Endothelial cell of umbilical vein (primary cell): ENCODE measurements around the gene ABCG4. TPM values are rescaled to one million over a fixed set of nuclear protein-coding genes. Genes with fewer than 3 reads are reported as not detected.

Source experiments
- BruUV-seq: library from RNA; stranded (reverse); fragments of 400-500 nt; replicated peaks from 2 replicates; lab custom pipeline; 2021; lab: Mats Ljungman, UMichigan
- CTCF ChIA-PET: fragments of 300-600, 350-600 bp; sonication (Branson Sonifier 250); formaldehyde crosslinking; loops from one replicate; lab custom pipeline; 2021; ENCODE audit warnings: antibody characterized with exemption, inconsistent platforms; lab: Charles Lee
- POLR2A ChIA-PET: fragments of 300-600, 350-600 bp; sonication (Branson Sonifier 250); formaldehyde crosslinking; loops from one replicate; lab custom pipeline; 2021; ENCODE audit warnings: antibody characterized with exemption, inconsistent platforms; lab: Charles Lee
- DNase-seq: peaks from one replicate; pipeline ENCODE4 v3.0.0-alpha.2; 2011; ENCODE audit warnings: low read depth, low spot score
- FAIRE-seq: peaks from 2 replicates; lab custom pipeline; 2011; peaks lifted over from hg19 to GRCh38; lab: Jason Lieb, UNC
- H2AFZ ChIP-seq: 2 replicates; pipeline ENCODE4 v1.6.0; 2012; ENCODE audit warnings: low read depth, low read length, control low read depth, inconsistent platforms
- H3K27ac ChIP-seq: 2 replicates; pipeline ENCODE4 v1.5.1; 2011; ENCODE audit warnings: low read depth, mild to moderate bottlenecking, control low read depth, low read length, moderate library complexity; ENCODE audit not compliant: insufficient read depth
- H3K27me3 ChIP-seq, 2 experiments: 2 replicates each; pipeline versions ENCODE4 v1.6.0 to v1.6.1; 2011; ENCODE audit warnings: low read length in 2 of 2, mixed read lengths in 1 of 2; ENCODE audit not compliant: control insufficient read depth in 2 of 2, insufficient read depth in 2 of 2
- H3K36me3 ChIP-seq, 2 experiments: 2 replicates in 1 of 2; 3 replicates in 1 of 2; pipeline ENCODE4 v1.5.1; 2011; ENCODE audit warnings: low read length in 2 of 2, mild to moderate bottlenecking in 1 of 2, moderate library complexity in 1 of 2; ENCODE audit not compliant: control insufficient read depth in 2 of 2, insufficient read depth in 2 of 2; ENCODE audit errors: extremely low read depth in 1 of 2
- H3K4me1 ChIP-seq: 3 replicates; pipeline ENCODE4 v1.5.1; 2011; ENCODE audit warnings: mild to moderate bottlenecking, low read length; ENCODE audit not compliant: control insufficient read depth, insufficient read depth; ENCODE audit errors: extremely low read depth
- H3K4me2 ChIP-seq: 2 replicates; pipeline ENCODE4 v1.6.1; 2011; ENCODE audit warnings: low read length, control low read depth, mixed read lengths; ENCODE audit not compliant: insufficient read depth
- H3K4me3 ChIP-seq, 3 experiments: fragments of 200-600 bp in 1 of 3; sonication (generic), shearing (Covaris generic) in 1 of 3; replicated peaks in 1 of 3; 2 replicates each; pipeline ENCODE4 v1.5.1; 2011 to 2016; ENCODE audit warnings: control low read depth in 3 of 3, low read length in 3 of 3, mild to moderate bottlenecking in 2 of 3, inconsistent platforms in 1 of 3, low read depth in 1 of 3, moderate library complexity in 1 of 3; ENCODE audit not compliant: insufficient read depth in 1 of 3
- H3K79me2 ChIP-seq: 2 replicates; pipeline ENCODE4 v1.6.0; 2012; ENCODE audit warnings: low read length, inconsistent platforms; ENCODE audit not compliant: control insufficient read depth, insufficient read depth
- H3K9ac ChIP-seq: replicated peaks from 2 replicates; pipeline ENCODE3; 2011; ENCODE audit warnings: low read length, control low read depth; ENCODE audit not compliant: insufficient read depth; ENCODE audit errors: extremely low read depth
- H3K9me1 ChIP-seq: replicated peaks from 3 replicates; pipeline ENCODE4 v1.6.0; 2011; ENCODE audit warnings: mild to moderate bottlenecking, low read length; ENCODE audit not compliant: control insufficient read depth, insufficient read depth; ENCODE audit errors: extremely low read depth
- H3K9me3 ChIP-seq: replicated peaks from 2 replicates; pipeline ENCODE4 v1.5.1; 2012; ENCODE audit warnings: low read length, inconsistent platforms; ENCODE audit not compliant: control insufficient read depth, insufficient read depth
- H4K20me1 ChIP-seq: replicated peaks from 2 replicates; pipeline ENCODE3; 2011; ENCODE audit warnings: mild to moderate bottlenecking, low read length; ENCODE audit not compliant: control insufficient read depth, insufficient read depth; ENCODE audit errors: extremely low read depth
- EZH2 ChIP-seq: IDR thresholded peaks from 2 replicates; pipeline ENCODE4 v1.6.1; 2012; ENCODE audit warnings: borderline replicate concordance, low read depth, mild to moderate bottlenecking, moderate library complexity, low read length, inconsistent platforms; ENCODE audit not compliant: severe bottlenecking
- FOS ChIP-seq: IDR thresholded peaks from 2 replicates; pipeline ENCODE4 v1.6.1; 2011; ENCODE audit warnings: mild to moderate bottlenecking, low read length, moderate library complexity, borderline replicate concordance; ENCODE audit not compliant: insufficient read depth
- GATA2 ChIP-seq: IDR thresholded peaks from 2 replicates; pipeline ENCODE4 v1.7.0; 2011; ENCODE audit warnings: low read depth, mild to moderate bottlenecking, moderate library complexity, mixed read lengths, low read length; ENCODE audit not compliant: insufficient read length, insufficient read depth
- JUN ChIP-seq: IDR thresholded peaks from 2 replicates; pipeline ENCODE4 v1.6.1; 2011; ENCODE audit warnings: borderline replicate concordance, low read depth; ENCODE audit not compliant: insufficient read length, insufficient read depth
- MYC ChIP-seq: IDR thresholded peaks from one replicate; pipeline ENCODE4 v1.6.1; 2011; ENCODE audit warnings: mild to moderate bottlenecking, low read depth, low read length
- POLR2A ChIP-seq: IDR thresholded peaks from 2 replicates; pipeline ENCODE4 v1.6.1; 2012; ENCODE audit warnings: low read depth, mild to moderate bottlenecking, control low read depth, low read length
- POLR2AphosphoS5 ChIP-seq: IDR thresholded peaks from 2 replicates; pipeline ENCODE4 v1.6.1; 2012; ENCODE audit warnings: low read depth, mild to moderate bottlenecking, control low read depth, low read length, moderate library complexity; ENCODE audit not compliant: insufficient read depth
- dilution Hi-C: fragments of 300-500 bp; cut with MboI; formaldehyde crosslinking; loops from one replicate; pipeline ENCODE4 v1.15.0; 2019; ENCODE audit warnings: low sequenced_read_pairs; ENCODE audit not compliant: extremely low pct_ligation_motif_present
- intact Hi-C: fragments of 100-400 bp; cut with micrococcal nuclease; formaldehyde crosslinking; loops from one replicate; pipeline ENCODE4 v1.10.0; 2022
- polyA plus RNA-seq, 4 experiments: library from polyadenylated mRNA; depleted of rRNA in 3 of 4; stranded (reverse) in 3 of 4; unstranded in 1 of 4; fragments of >200 nt; gene quantifications; 2 replicates each; pipeline versions ENCODE4 v1.2.1 to v1.2.3, GENCODE V29; 2011 to 2012; ENCODE audit warnings: missing spikeins in 1 of 4
- total RNA-seq: library from RNA; stranded (reverse); gene quantifications from 2 replicates; pipeline ENCODE4 v1.2.3, GENCODE V29; 2021
- TF ChIP-seq, protein P1 (sequence below): IDR thresholded peaks from 2 replicates; pipeline ENCODE4 v1.6.1; 2011; ENCODE audit not compliant: insufficient read depth, insufficient read length
- TF ChIP-seq, protein P2 (sequence below), 2 donors: IDR thresholded peaks; 1 replicate in 1 of 2; 2 replicates in 1 of 2; pipeline ENCODE4 v1.5.1; 2011; ENCODE audit warnings: low read length in 2 of 2, mild to moderate bottlenecking in 2 of 2, moderate library complexity in 2 of 2, control low read depth in 1 of 2, inconsistent platforms in 1 of 2, low read depth in 1 of 2; ENCODE audit not compliant: insufficient read depth in 1 of 2; ENCODE audit errors: extremely low read depth in 1 of 2

Gene ABCG4
- total and polyA plus RNA-seq, 2 donors (not counting 3 experiments of a cell fraction or from before 2014, with no cell fraction given): 1.0 to 1.7 TPM

DNA sequence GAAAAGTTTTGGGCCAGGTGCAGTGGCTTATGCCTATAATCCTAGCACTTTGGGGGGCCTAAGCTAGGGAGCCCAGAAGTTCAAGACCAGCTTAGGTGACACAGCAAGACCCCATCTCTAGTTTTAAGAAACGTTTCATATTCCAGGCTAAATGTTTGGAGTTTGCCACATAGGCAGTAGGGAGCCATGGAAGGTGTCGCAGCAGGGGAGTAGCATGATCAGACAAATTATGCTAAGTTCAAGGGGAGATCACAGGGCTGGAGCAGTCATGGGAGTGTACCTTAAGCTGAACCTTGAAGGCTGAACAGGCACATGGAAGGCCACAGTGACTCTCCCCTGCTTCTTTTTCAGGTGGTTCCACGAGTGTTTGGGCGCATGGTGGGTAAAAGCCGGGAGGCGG, 30.5 kb downstream of the ABCG4 start:
- no peak overlapping the region for H2AFZ ChIP-seq
- H3K9me3 ChIP-seq: no peaks in the 10 kb centered on the region
- no peaks in the 10 kb centered on the region for H4K20me1 ChIP-seq
- BruUV-seq: no TSS peak
- DNase-seq (no peak), FAIRE-seq (no peak)
- CTCF ChIA-PET: interaction anchor here (0.6 to 2.1 kb wide), 5 partner anchors 10 to 246 kb away, joined by 3 to 8 read pairs (median 3); no protein-coding TSS in a partner anchor
- no peaks in the 10 kb centered on the region for H3K27me3 ChIP-seq
- no peaks in the 10 kb centered on the region for H3K79me2 ChIP-seq
- intact Hi-C loops: no loop called here
- H3K36me3 ChIP-seq: no peaks in the 10 kb centered on the region
- H3K4me1 ChIP-seq: peaks cover 29% of the 10 kb centered on the region
- TF ChIP-seq POLR2A (no peak), MYC (no peak), JUN (no peak), FOS (no peak), EZH2 (no peak), POLR2AphosphoS5 (no peak), GATA2 (no peak)
- TF ChIP-seq, protein P1, sequence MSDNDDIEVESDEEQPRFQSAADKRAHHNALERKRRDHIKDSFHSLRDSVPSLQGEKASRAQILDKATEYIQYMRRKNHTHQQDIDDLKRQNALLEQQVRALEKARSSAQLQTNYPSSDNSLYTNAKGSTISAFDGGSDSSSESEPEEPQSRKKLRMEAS: no peak
- TF ChIP-seq, protein P2, sequence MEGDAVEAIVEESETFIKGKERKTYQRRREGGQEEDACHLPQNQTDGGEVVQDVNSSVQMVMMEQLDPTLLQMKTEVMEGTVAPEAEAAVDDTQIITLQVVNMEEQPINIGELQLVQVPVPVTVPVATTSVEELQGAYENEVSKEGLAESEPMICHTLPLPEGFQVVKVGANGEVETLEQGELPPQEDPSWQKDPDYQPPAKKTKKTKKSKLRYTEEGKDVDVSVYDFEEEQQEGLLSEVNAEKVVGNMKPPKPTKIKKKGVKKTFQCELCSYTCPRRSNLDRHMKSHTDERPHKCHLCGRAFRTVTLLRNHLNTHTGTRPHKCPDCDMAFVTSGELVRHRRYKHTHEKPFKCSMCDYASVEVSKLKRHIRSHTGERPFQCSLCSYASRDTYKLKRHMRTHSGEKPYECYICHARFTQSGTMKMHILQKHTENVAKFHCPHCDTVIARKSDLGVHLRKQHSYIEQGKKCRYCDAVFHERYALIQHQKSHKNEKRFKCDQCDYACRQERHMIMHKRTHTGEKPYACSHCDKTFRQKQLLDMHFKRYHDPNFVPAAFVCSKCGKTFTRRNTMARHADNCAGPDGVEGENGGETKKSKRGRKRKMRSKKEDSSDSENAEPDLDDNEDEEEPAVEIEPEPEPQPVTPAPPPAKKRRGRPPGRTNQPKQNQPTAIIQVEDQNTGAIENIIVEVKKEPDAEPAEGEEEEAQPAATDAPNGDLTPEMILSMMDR (IDR thresholded peaks at IDR 0.05; ENCODE audit: extremely low read depth in 1 of 2, insufficient read depth in 1 of 2, low read depth in 1 of 2, low read length in 2 of 2): no peak
- H3K9me1 ChIP-seq: no peaks in the 10 kb centered on the region
- H3K4me2 ChIP-seq: no peak overlapping the region
- H3K27ac ChIP-seq: no peak overlapping the region
- H3K9ac ChIP-seq: no peak overlapping the region
- POLR2A ChIA-PET: no interaction called here
- dilution Hi-C loops: no loop called here
- H3K4me3 ChIP-seq: no peak overlapping the region
